ENCODE results near the gene PGA4.
"Not testable (repeated sequence)": the region's sequence is repeated elsewhere in the genome, so short reads cannot be mapped to it uniquely, and the experiment has no call there.

Gene PGA4

GRCh38 chr11:61203873-61204272 lies 18.3 kb upstream of the PGA4 start:
- in situ Hi-C loops (cut with MboI; ENCODE audit: low sequenced_read_pairs), result not testable (repeated sequence)

GRCh38 chr11:61204502-61205059 lies 17.6 kb upstream of the PGA4 start:
- in situ Hi-C loops (cut with MboI; ENCODE audit: low sequenced_read_pairs), result not testable (repeated sequence)

GRCh38 chr11:61207636-61208310 lies 14.4 kb upstream of the PGA4 start:
- in situ Hi-C loops (cut with MboI; ENCODE audit: low sequenced_read_pairs), result not testable (repeated sequence)

- in situ Hi-C loops (cut with MboI; ENCODE audit: low sequenced_read_pairs), result not testable (repeated sequence)
Measured at GRCh38 chr11:61210629-61211028, 11.5 kb upstream of the PGA4 start.

GRCh38 chr11:61211327-61211952 lies 10.7 kb upstream of the PGA4 start:
- in situ Hi-C loops (cut with MboI; ENCODE audit: low sequenced_read_pairs), result not testable (repeated sequence)

- in situ Hi-C loops (cut with MboI; ENCODE audit: low sequenced_read_pairs), result not testable (repeated sequence)
Measured at GRCh38 chr11:61212202-61212601, 9.9 kb upstream of the PGA4 start.

- in situ Hi-C loops (cut with MboI; ENCODE audit: low sequenced_read_pairs), result not testable (repeated sequence)
Measured at GRCh38 chr11:61213711-61214324, 8.3 kb upstream of the PGA4 start.

- in situ Hi-C loops (cut with MboI; ENCODE audit: low sequenced_read_pairs), result not testable (repeated sequence)
Measured at GRCh38 chr11:61218306-61218705, 3.8 kb upstream of the PGA4 start.

- in situ Hi-C loops (cut with MboI; ENCODE audit: low sequenced_read_pairs), result not testable (repeated sequence)
Measured at GRCh38 chr11:61219016-61219415, 3.1 kb upstream of the PGA4 start.

GRCh38 chr11:61222692-61223091 lies 545 bp downstream of the PGA4 start:
- in situ Hi-C loops (cut with MboI; ENCODE audit: low sequenced_read_pairs), result not testable (repeated sequence)

- in situ Hi-C loops (cut with MboI; ENCODE audit: low sequenced_read_pairs), result not testable (repeated sequence)
Measured at GRCh38 chr11:61226457-61227137, 4.5 kb downstream of the PGA4 start.

GRCh38 chr11:61229458-61229857 lies 7.3 kb downstream of the PGA4 start:
- in situ Hi-C loops (cut with MboI; ENCODE audit: low sequenced_read_pairs), result not testable (repeated sequence)

GRCh38 chr11:61231033-61231432 lies 8.9 kb downstream of the PGA4 start:
- in situ Hi-C loops (cut with MboI; ENCODE audit: low sequenced_read_pairs), result not testable (repeated sequence)

- in situ Hi-C loops (cut with MboI; ENCODE audit: low sequenced_read_pairs), result not testable (repeated sequence)
Measured at GRCh38 chr11:61231585-61231984, 9.4 kb downstream of the PGA4 start.

- in situ Hi-C loops (cut with MboI; ENCODE audit: low sequenced_read_pairs), result not testable (repeated sequence)
Measured at GRCh38 chr11:61232548-61233145, 10.5 kb downstream of the PGA4 start.

GRCh38 chr11:61237130-61237529 lies 15.0 kb downstream of the PGA4 start:
- in situ Hi-C loops (cut with MboI; ENCODE audit: low sequenced_read_pairs), result not testable (repeated sequence)

- in situ Hi-C loops (cut with MboI; ENCODE audit: low sequenced_read_pairs), result not testable (repeated sequence)
Measured at GRCh38 chr11:61240288-61240687, 18.1 kb downstream of the PGA4 start.

GRCh38 chr11:61240875-61241274 lies 18.7 kb downstream of the PGA4 start, which contains the start of gene PGA5:
Gene PGA5 (plus strand): TSS chr11:61241175. CDS start chr11:61241227, 52 bp downstream.
- in situ Hi-C loops (cut with MboI; ENCODE audit: low sequenced_read_pairs), result not testable (repeated sequence)

GRCh38 chr11:61241526-61241925 lies 19.4 kb downstream of the PGA4 start:
- in situ Hi-C loops (cut with MboI; ENCODE audit: low sequenced_read_pairs), result not testable (repeated sequence)

GRCh38 chr11:61245284-61245964 lies 23.3 kb downstream of the PGA4 start:
- in situ Hi-C loops (cut with MboI; ENCODE audit: low sequenced_read_pairs), result not testable (repeated sequence)

All from HL-60/S4 treated with retinoic acid at 250 ng/mL for 4 days and 3 days (cell line).